Osteocyte (in vitro differentiated cells): ENCODE results near the gene CDCA4. TPM values are rescaled to one million over a fixed set of nuclear protein-coding genes. Genes with fewer than 3 reads are reported as not detected.
"Not testable (repeated sequence)": the region's sequence is repeated elsewhere in the genome, so short reads cannot be mapped to it uniquely, and the experiment has no call there.

Experiments
- DNase-seq: peaks from one replicate; pipeline ENCODE4 v3.0.0; 2021; ENCODE audit warnings: mixed read lengths; ENCODE audit not compliant: unreplicated experiment; ENCODE audit errors: extremely low spot score
- H3K27ac Mint-ChIP-seq: one replicate; pipeline ENCODE4 v1.8.0; 2021; ENCODE audit warnings: mild to moderate bottlenecking, mixed read lengths; ENCODE audit not compliant: unreplicated experiment
- H3K27me3 Mint-ChIP-seq: one replicate; pipeline ENCODE4 v1.8.0; 2021; ENCODE audit warnings: mixed read lengths; ENCODE audit not compliant: unreplicated experiment
- H3K36me3 Mint-ChIP-seq: one replicate; pipeline ENCODE4 v1.8.0; 2021; ENCODE audit warnings: mixed read lengths; ENCODE audit not compliant: unreplicated experiment
- H3K4me1 Mint-ChIP-seq: one replicate; pipeline ENCODE4 v1.8.0; 2021; ENCODE audit warnings: mixed read lengths; ENCODE audit not compliant: unreplicated experiment
- H3K4me3 Mint-ChIP-seq: one replicate; pipeline ENCODE4 v1.8.0; 2021; ENCODE audit warnings: mild to moderate bottlenecking, moderate library complexity, mixed read lengths; ENCODE audit not compliant: unreplicated experiment
- H3K9me3 Mint-ChIP-seq: one replicate; pipeline ENCODE4 v1.8.0; 2021; ENCODE audit warnings: mixed read lengths; ENCODE audit not compliant: unreplicated experiment
- total RNA-seq: library from RNA; stranded (reverse); gene quantifications from 2 replicates; pipeline ENCODE4 v1.2.1, GENCODE V29; 2021
- TF ChIP-seq, protein P1 (sequence below): fragments of 200-600 bp; sonication (generic); IDR thresholded peaks from 2 replicates; pipeline ENCODE4 v1.5.0; 2021; ENCODE audit warnings: antibody characterized with exemption, mild to moderate bottlenecking, moderate library complexity

Gene CDCA4
- total RNA-seq, 1 donor from 2014 or later: 14.6 TPM

DNA sequence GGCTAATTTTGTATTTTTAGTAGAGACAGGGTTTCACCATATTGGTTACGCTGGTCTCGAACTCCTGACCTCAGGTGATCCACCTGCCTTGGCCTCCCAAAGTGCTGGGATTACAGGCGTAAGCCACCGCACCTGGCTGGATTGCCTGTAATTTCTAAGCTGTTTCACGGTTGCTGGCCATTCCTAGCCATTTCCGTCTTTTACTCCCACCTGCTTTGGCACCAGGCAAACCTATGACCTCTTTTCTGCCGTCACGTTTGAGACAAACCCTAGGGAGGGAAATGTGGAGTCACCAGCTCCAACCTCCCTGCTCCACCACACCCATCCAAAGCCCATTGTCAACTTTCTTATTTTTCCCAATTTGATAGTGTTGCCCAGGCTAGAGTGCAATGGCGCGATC lies 43.1 kb upstream of the CDCA4 start:
- Mint-ChIP-seq H3K27me3 (peaks cover 2% of the 10 kb centered on the region), H3K9me3 (no peaks in the 10 kb centered on the region), H3K4me3 (no peak overlapping the region), H3K4me1 (peaks cover 6% of the 10 kb centered on the region), H3K36me3 (no peaks in the 10 kb centered on the region), H3K27ac (no peak overlapping the region)
- TF ChIP-seq, protein P1, sequence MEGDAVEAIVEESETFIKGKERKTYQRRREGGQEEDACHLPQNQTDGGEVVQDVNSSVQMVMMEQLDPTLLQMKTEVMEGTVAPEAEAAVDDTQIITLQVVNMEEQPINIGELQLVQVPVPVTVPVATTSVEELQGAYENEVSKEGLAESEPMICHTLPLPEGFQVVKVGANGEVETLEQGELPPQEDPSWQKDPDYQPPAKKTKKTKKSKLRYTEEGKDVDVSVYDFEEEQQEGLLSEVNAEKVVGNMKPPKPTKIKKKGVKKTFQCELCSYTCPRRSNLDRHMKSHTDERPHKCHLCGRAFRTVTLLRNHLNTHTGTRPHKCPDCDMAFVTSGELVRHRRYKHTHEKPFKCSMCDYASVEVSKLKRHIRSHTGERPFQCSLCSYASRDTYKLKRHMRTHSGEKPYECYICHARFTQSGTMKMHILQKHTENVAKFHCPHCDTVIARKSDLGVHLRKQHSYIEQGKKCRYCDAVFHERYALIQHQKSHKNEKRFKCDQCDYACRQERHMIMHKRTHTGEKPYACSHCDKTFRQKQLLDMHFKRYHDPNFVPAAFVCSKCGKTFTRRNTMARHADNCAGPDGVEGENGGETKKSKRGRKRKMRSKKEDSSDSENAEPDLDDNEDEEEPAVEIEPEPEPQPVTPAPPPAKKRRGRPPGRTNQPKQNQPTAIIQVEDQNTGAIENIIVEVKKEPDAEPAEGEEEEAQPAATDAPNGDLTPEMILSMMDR: no peak
- DNase-seq: no peak

DNA sequence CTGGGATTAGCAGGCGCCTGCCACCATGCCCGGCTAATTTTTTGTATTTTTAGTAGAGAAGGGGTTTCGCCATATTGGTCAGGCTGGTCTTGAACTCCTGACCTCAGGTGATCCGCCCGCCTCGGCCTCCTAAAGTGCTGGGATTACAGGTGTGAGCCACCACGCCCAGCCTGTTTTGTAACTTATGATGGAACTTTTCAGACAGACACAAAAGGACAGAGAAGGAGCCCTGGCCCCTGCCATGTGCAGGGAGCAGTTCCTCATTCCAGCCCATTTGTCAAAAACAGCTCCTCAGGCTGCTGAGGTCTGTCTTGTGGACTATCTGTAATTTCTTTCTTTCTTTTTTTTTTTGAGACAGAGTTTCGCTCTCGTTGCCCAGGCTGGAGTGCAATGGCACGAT lies 42.6 kb upstream of the CDCA4 start:
- not testable (repeated sequence) for H3K36me3 Mint-ChIP-seq, H3K4me3 Mint-ChIP-seq, H3K4me1 Mint-ChIP-seq, H3K27ac Mint-ChIP-seq, DNase-seq, H3K27me3 Mint-ChIP-seq, H3K9me3 Mint-ChIP-seq

- Mint-ChIP-seq H3K27me3 (peaks cover 2% of the 10 kb centered on the region), H3K4me3 (no peak overlapping the region), H3K4me1 (peaks cover 6% of the 10 kb centered on the region), H3K9me3 (no peaks in the 10 kb centered on the region), H3K27ac (no peak overlapping the region), H3K36me3 (no peaks in the 10 kb centered on the region)
- DNase-seq: no peak
- TF ChIP-seq, protein P1: no peak
Observed at GRCh38 chr14:105063056-105063455, 42.2 kb upstream of the CDCA4 start.

DNA sequence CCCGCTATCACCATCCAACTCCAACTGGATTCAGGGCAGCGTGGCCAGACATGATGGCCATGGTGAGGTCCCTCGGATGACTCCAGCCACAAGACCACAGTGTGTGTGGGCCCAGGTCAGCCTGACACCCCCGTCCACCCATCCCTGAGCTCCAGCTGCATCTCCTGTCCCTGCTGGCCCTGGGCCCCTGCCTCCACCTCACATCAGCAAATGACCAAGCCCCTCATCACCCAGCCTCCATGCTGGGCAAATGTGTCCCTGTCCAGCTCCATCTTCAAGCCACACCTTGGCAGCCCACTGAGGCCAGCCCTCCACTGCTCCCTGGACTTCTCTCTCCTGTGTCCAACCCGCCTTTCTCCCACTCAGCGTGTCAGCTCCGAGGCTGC lies 41.2 kb upstream of the CDCA4 start:
- no peak for DNase-seq
- Mint-ChIP-seq H3K4me3 (no peak overlapping the region), H3K27me3 (peaks cover 2% of the 10 kb centered on the region), H3K9me3 (no peaks in the 10 kb centered on the region), H3K27ac (no peak overlapping the region), H3K36me3 (no peaks in the 10 kb centered on the region), H3K4me1 (peaks cover 2% of the 10 kb centered on the region)
- TF ChIP-seq, protein P1: no peak

DNA sequence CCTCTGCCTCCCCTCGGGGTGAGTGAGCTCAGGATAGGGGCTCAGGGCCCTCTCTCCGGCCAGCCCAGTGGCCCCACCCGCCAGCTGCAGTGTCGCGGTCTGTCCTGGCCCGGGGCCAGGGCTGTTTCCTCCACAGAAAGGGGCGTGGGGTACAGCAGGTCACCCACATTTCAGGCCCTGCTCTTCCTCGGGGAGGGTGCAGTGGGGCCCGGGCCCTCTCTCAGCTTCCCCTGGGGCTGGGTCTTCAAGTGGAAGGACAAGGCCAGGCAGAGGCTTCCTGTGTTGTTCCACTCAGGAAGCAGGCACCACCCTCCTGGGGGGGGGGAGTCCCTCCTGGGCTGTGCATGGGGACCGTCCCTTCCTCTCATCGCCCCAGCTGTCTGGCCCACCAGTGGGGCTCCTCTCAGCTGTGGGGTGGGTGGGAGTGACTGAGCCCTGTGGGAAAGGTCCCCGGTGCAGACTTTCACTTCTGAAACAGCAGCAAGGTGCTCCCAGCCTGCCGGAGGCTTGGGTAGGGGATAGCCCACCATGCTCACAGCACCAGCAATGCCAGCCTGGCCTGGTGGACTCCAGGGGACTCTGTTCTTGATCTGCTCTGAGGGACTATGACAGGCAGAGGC lies 40.7 kb upstream of the CDCA4 start:
- H3K27me3 Mint-ChIP-seq: peaks cover 2% of the 10 kb centered on the region
- no peak for DNase-seq
- H3K4me1 Mint-ChIP-seq: peaks cover 2% of the 10 kb centered on the region
- no peaks in the 10 kb centered on the region for H3K9me3 Mint-ChIP-seq
- H3K27ac Mint-ChIP-seq: no peak overlapping the region
- H3K4me3 Mint-ChIP-seq: no peak overlapping the region
- no peaks in the 10 kb centered on the region for H3K36me3 Mint-ChIP-seq
- TF ChIP-seq, protein P1: no peak
